ENCODE measurements around the gene SBK1. TPM values are rescaled to one million over a fixed set of nuclear protein-coding genes. Genes with fewer than 3 reads are reported as not detected.

The SBK1 gene
- total and polyA plus RNA-seq, 2 experiments from 2014 or later = 4.2 to 9.7 TPM

- Histone ChIP-seq H3K27me3 (no peaks in the 10 kb centered on the region), H2AFZ (no peak overlapping the region), H3K4me2 (no peak overlapping the region), H3K79me2 (no peaks in the 10 kb centered on the region), H3K27ac (no peak overlapping the region), H4K20me1 (ENCODE audit: insufficient read depth, poor library complexity, severe bottlenecking) (no peaks in the 10 kb centered on the region), H3K9me2 (replicated peaks; ENCODE audit: insufficient read depth) (no peaks in the 10 kb centered on the region), H3K36me3 (replicated peaks; ENCODE audit: insufficient read depth, low read depth) (no peaks in the 10 kb centered on the region), H3K4me1 (ENCODE audit: insufficient read depth) (no peaks in the 10 kb centered on the region), H3K4me3 (no peak overlapping the region), H3K9me3 (ENCODE audit: low read depth) (no peaks in the 10 kb centered on the region)
- no peak for TF ChIP-seq EZH2 (IDR thresholded peaks at IDR 0.05; ENCODE audit: borderline replicate concordance)
- no peak for TF ChIP-seq EZH2phosphoT487 (IDR thresholded peaks at IDR 0.05; ENCODE audit: low read depth, severe bottlenecking, unreplicated experiment)
- TF ChIP-seq CTCF (IDR thresholded peaks at IDR 0.05; ENCODE audit: poor library complexity) = no peak
- DNase-seq (ENCODE audit: low spot score) = no peak
- 94% methylated on average over 9 of the region's 9 CpGs for WGBS (ENCODE audit: low lambda C conversion rate, missing lambda C conversion rate)
These were observed 25.9 kb downstream of the SBK1 start for GRCh38 chr16:28318042-28318744.

DNA sequence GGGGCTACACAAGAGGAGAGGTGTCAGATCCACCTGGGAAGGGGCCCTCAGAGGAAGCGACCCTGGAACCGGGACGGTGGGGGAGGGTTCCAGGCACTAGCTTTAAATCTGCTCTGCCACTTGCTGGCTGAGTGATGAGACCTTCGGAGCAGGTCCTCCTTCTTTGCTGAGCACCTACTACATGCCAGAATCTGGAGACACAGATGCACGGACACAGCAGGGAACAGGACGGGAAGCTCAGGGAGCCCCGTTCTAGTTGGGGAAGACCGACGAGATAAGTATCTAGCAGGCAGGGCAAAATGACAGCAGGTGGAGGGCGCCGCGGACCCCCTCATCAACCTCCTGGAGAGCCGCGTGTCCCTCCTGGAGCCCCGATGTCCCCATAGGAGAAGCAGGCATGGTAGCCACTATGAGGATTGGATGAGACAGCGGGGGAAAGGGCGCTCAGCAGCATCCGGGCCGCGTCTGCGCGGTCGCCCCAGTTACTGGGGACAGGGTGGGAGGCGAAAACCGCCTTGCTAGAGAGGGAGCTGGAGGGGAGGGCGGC, 27.2 kb downstream of the SBK1 start:
- Histone ChIP-seq H3K4me2 (no peak overlapping the region), H3K79me2 (no peaks in the 10 kb centered on the region), H3K36me3 (replicated peaks; ENCODE audit: insufficient read depth, low read depth) (no peaks in the 10 kb centered on the region), H3K9me2 (replicated peaks; ENCODE audit: insufficient read depth) (no peaks in the 10 kb centered on the region), H3K27ac (no peak overlapping the region), H3K9me3 (ENCODE audit: low read depth) (no peaks in the 10 kb centered on the region), H3K27me3 (no peaks in the 10 kb centered on the region), H2AFZ (no peak overlapping the region), H3K4me1 (ENCODE audit: insufficient read depth) (no peaks in the 10 kb centered on the region), H4K20me1 (ENCODE audit: insufficient read depth, poor library complexity, severe bottlenecking) (no peaks in the 10 kb centered on the region), H3K4me3 (no peak overlapping the region)
- TF ChIP-seq EZH2 (IDR thresholded peaks at IDR 0.05; ENCODE audit: borderline replicate concordance) (no peak), CTCF (IDR thresholded peaks at IDR 0.05; ENCODE audit: poor library complexity) (no peak), EZH2phosphoT487 (IDR thresholded peaks at IDR 0.05; ENCODE audit: low read depth, severe bottlenecking, unreplicated experiment) (no peak)
- WGBS (ENCODE audit: low lambda C conversion rate, missing lambda C conversion rate) = 93% methylated on average over 23 of the region's 26 CpGs
- no peak for DNase-seq (ENCODE audit: low spot score)

GRCh38 chr16:28320023-28320561, 27.8 kb downstream of the SBK1 start:
- WGBS (ENCODE audit: low lambda C conversion rate, missing lambda C conversion rate) = 98% methylated on average over 39 of the region's 73 CpGs
- DNase-seq (ENCODE audit: low spot score) = no peak
- H3K79me2 ChIP-seq = no peaks in the 10 kb centered on the region
- H3K9me3 ChIP-seq (ENCODE audit: low read depth) = no peaks in the 10 kb centered on the region
- H3K27ac ChIP-seq = no peak overlapping the region
- TF ChIP-seq EZH2 (IDR thresholded peaks at IDR 0.05; ENCODE audit: borderline replicate concordance) (no peak), CTCF (IDR thresholded peaks at IDR 0.05; ENCODE audit: poor library complexity) (no peak), EZH2phosphoT487 (IDR thresholded peaks at IDR 0.05; ENCODE audit: low read depth, severe bottlenecking, unreplicated experiment) (no peak)
- no peaks in the 10 kb centered on the region for H3K27me3 ChIP-seq
- H3K4me3 ChIP-seq = no peak overlapping the region
- no peak overlapping the region for H2AFZ ChIP-seq
- H3K4me1 ChIP-seq (ENCODE audit: insufficient read depth) = peaks cover 4% of the 10 kb centered on the region
- no peaks in the 10 kb centered on the region for H3K9me2 ChIP-seq (replicated peaks; ENCODE audit: insufficient read depth)
- no peak overlapping the region for H3K4me2 ChIP-seq
- H4K20me1 ChIP-seq (ENCODE audit: insufficient read depth, poor library complexity, severe bottlenecking) = no peaks in the 10 kb centered on the region
- H3K36me3 ChIP-seq (replicated peaks; ENCODE audit: insufficient read depth, low read depth) = no peaks in the 10 kb centered on the region
